Cardiac fibroblast (primary cell): Measurements from ENCODE around the gene KIAA1328.

Source experiments
- DNase-seq, 2 donors: peaks; one replicate each; pipeline versions ENCODE4 v3.0.0 to v3.0.0-alpha.2; 2010; ENCODE audit warnings: low read depth in 2 of 2
- H3K4me3 ChIP-seq, 2 donors: replicated peaks in 1 of 2; 1 replicate in 1 of 2; 2 replicates in 1 of 2; pipeline ENCODE4 v1.5.1; 2011; ENCODE audit warnings: low read depth in 2 of 2, low read length in 2 of 2, mild to moderate bottlenecking in 2 of 2, moderate library complexity in 1 of 2
- CTCF ChIP-seq: IDR thresholded peaks from one replicate; pipeline ENCODE4 v1.5.1; 2011; ENCODE audit warnings: low read depth, mild to moderate bottlenecking, low read length, inconsistent platforms

KIAA1328 gene

GRCh38 chr18:36888778-36889177 is 59.9 kb downstream of the KIAA1328 start:
- no peak for TF ChIP-seq CTCF
- no peak overlapping the region for H3K4me3 ChIP-seq
- no peak for DNase-seq

GRCh38 chr18:36889321-36889720 is 60.4 kb downstream of the KIAA1328 start:
- DNase-seq = peak in 1 of 2 donors; percentile 32
- H3K4me3 ChIP-seq = no peak overlapping the region
- TF ChIP-seq CTCF = no peak

- peak in 1 of 2 donors; percentile 13 for DNase-seq
- no peak overlapping the region for H3K4me3 ChIP-seq
- TF ChIP-seq CTCF = no peak
Observed at GRCh38 chr18:36889742-36890141, 60.8 kb downstream of the KIAA1328 start.

- no peak for TF ChIP-seq CTCF
- no peak overlapping the region for H3K4me3 ChIP-seq
- DNase-seq = no peak
Observed at GRCh38 chr18:36890598-36890997, 61.7 kb downstream of the KIAA1328 start.

GRCh38 chr18:36893227-36893626 is 64.3 kb downstream of the KIAA1328 start:
- no peak for TF ChIP-seq CTCF
- DNase-seq = no peak
- no peak overlapping the region for H3K4me3 ChIP-seq

- no peak overlapping the region for H3K4me3 ChIP-seq
- no peak for DNase-seq
- TF ChIP-seq CTCF = no peak
Observed at GRCh38 chr18:36895606-36896005, 66.7 kb downstream of the KIAA1328 start.

- no peak for TF ChIP-seq CTCF
- no peak overlapping the region for H3K4me3 ChIP-seq
- no peak for DNase-seq
Observed at GRCh38 chr18:36897253-36897652, 68.3 kb downstream of the KIAA1328 start.
